Measurements from ENCODE around the gene ARMH2. TPM values are rescaled to one million over a fixed set of nuclear protein-coding genes. Genes with fewer than 3 reads are reported as not detected.
"Not testable (repeated sequence)": the region's sequence is repeated elsewhere in the genome, so short reads cannot be mapped to it uniquely, and the experiment has no call there.

The ARMH2 gene
- total RNA-seq, 1 donor from 2014 or later, result not detected

DNA sequence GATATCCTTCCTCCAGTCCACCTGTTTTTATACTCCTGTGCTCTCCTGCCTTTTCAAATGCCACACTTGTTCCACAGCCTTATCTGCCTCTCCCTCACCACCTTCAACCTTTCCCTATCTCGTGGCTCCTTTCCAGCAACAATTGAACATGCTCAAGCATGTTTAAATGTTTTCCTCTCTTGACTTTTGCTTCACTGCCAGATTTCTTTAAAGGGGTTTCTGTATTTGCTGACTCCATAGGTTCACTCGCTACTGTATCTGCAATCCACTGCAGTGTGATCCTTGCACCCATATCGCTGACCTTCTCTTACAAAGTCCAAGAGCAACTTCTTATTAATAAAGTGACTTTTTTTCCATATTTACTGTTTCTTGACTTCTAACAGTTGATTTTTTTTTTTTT lies 35.1 kb downstream of the ARMH2 start:
- no peak for DNase-seq

DNA sequence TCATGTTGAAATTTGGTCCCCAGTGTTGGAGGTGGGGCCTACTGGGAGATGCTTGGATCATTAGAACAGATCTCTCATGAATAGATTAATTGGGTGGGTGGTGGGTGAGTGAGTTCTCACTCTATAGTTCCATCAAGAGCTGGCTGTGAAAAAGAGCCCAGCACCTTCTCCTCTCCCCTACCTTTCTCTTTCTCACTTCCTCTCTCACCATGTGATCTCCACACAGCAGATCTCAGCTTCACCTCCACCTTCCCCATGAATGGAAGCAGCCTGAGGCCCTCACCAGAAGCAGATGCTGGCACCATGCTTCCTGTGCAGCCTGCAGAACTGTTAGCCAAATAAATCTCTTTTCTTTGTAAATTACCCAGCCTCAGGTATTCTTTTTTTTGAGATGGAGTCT lies 36.9 kb downstream of the ARMH2 start:
- DNase-seq, result no peak

DNA sequence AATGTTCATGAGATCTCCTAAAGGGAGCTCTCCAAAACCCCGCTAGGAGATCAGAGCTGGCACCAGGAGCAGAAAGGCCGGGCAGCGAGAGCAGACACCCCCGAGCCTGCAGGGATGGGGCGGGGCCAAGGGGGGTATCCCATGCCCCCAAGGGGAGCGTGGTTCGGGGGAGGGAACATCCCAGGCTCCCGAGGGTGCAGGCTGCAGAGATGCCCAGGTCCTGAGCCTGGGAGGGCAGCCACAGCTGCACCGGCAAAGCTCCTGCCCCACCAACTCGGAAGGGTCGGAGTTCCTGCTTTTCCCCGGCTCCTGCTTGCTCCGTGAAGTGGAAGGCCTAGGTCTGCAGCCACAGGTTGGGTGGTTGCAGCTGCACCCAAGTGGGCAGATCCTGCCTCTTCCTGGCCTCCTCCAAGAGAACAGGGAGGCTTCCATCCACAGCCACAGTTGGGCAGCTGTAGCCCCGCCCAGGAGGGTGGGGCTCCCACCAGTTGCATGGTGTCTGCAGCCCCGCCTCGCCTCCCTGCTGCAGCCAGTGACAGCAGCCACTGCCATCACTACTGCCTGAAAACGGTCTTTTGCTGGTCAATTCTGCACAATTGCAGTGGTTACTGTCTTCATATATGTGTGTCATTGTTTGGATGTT lies 37.4 kb downstream of the ARMH2 start:
- DNase-seq, result no peak

DNA sequence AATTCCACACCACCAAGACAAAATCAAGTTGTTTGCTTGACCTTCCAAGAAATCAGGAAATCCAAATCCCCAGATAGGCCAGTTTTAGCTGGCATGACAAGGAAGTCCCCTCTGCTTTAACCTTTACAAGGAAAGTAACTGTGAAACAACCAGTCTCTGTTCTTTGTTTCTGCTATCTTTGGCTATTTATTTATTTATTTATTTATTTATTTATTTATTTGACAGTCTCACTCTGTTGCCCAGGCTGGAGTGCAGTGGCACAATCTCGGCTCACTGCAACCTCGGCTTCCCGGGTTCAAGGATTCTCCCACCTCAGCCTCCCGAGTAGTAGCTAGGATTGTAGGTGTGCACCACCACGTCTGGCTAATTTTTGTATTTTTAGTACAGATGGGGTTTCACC lies 38.5 kb downstream of the ARMH2 start:
- DNase-seq, result no peak

DNA sequence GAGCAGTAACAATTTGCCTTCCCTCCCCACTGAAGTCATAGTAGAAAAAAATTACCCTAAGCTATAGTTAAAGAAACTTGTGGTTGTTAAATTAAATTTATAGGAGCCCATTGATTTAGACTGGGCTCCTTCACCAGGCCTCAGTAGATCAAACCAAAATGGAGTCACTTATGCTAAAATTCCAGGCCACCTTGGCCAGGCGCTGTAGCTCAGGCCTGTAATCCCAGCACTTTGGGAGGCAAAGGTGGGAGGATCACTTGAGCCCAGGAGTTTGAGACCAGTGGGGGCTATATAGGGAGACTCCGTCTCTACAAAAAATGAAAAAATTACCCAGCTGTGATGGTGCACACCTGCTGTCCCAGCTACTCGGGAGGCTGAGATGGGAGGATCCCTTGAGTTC lies 39.0 kb downstream of the ARMH2 start:
- DNase-seq, result no peak

DNA sequence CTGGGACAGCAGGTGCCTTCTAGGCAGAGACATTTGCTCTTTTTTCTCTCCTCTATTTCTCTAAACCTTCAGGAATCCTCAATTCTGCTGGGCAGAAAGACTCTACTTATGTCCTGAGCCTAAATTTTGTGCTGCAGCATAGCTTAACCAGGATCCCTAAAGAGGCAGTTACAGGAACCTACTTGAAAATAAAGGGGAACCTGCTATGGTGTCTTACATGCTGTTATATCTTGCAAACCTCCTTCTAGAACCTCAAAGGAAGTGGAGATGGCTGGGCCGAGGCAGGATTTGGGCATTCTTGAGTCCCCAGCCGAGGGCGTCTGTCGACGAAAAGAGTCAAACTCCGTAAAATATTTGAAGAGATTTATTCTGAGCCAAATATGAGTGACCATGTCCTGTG lies 41.1 kb downstream of the ARMH2 start:
- no peak for DNase-seq

DNA sequence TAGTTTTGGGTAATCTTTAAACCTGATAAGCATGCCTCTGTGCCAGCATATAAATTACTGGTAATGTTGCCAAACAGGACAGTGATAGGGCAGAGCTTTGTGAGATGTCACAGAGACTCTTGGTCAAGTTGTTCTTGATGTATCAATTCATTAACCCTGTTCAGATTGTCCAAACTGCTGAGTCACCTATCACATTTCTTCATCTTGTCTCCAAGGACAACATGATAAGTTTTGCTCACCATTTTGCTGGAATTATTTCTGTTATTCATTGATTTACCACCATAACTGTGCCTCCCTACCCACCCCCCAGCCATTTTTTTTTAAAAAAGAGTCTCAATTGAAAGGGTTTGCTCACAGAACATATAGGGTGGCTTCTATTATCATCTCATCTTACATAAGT lies 43.4 kb downstream of the ARMH2 start:
- DNase-seq, result no peak

DNA sequence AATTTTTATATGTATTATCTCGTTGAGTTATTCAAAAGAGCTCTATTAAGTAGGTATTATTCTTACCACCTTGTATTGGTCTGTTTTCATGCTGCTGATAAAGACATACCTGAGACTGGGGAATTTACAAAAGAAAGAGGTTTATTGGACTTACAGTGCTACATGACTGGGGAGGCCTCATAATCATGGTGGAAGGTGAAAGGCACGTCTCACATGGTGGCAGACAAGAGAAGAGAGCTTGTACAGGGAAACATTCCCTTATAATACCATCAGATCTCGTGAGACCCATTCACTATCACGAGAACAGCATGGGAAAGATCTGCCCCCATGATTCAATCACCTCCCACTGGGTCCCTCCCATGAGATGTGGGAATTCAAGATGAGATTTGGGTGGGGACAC lies 44.3 kb downstream of the ARMH2 start:
- DNase-seq, result not testable (repeated sequence)

DNA sequence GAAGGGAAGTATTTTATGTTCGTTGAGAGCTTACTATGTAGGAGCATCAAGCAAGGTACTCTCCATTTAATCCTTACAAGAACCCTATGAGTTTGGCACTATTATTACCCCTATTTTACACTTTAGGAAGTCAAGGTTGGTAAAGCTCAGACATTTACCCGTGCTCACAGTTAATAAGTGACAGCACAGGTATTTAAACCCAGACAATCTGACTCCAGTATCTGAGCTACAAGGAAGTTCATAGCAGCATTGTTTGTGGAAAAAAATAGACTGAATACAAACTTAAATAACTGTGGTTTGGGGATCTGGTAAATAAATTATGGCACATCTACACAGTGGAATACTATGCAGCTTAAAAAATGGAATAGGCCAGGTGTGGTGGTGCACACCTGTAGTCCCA lies 45.2 kb downstream of the ARMH2 start:
- no peak for DNase-seq

DNA sequence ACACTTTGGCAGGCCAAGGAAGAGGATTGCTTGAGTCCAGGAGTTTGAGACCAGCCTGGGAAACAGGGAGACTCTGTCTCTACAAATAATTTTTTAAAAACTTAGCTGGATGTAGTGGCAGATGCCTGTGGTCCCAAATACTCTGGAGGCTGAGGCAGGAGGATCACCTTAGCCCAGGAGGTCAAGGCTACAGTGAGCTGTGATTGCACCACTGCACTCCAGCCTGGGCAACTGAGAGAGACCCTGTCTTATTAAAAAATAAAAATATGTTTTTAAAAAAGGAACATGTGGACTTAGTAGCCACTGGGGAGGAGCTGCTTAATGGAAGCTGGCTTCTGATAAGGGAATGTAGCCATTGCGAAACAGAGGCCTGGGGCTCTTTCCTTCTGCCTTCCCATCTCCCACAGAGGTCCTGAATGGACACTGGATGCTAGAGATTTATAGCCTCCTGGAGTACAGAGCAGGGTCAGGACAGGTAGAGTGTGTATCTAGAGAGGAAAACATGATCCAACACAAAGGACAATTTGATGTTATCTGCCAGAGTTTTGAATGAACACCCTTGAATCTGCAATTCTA lies 45.7 kb downstream of the ARMH2 start:
- no peak for DNase-seq

DNA sequence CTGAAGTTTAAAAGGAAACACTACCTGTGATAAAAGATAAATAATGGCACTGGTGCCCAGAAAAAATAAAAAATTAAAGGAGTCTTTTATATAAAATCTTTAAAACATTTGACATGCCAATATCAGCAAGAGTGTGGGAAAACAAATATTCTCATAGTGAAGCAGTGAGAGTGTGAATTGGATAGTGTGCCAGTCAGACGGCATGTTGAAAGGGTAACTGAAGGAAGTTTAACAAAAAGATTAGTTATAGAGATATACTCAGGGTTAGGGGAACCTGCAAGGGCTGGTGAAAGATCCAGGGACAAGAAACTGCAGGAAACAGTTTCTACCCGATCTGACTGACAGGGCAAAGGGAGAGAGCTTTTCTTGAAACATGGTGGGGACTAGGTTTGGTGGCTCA lies 46.2 kb downstream of the ARMH2 start:
- DNase-seq, result no peak

DNA sequence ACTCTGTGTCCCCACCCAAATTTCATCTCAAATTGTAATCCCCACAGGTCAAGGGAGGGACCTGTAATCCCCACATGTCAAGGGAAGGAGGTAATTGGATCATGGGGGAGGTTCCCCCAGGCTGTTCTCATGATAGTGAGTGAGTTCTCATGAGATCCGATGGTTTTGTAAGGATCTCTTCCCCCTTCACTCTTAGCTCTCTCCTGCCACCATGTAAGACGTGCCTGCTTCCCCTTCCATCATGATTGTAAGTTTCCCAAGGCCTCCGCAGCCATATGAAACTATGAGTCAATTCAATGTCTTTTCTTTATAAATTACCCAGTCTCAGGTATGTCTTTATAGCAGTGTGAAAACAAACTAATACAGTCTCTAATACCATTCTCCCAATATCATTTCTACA lies 47.8 kb downstream of the ARMH2 start:
- DNase-seq, result not testable (repeated sequence)

DNA sequence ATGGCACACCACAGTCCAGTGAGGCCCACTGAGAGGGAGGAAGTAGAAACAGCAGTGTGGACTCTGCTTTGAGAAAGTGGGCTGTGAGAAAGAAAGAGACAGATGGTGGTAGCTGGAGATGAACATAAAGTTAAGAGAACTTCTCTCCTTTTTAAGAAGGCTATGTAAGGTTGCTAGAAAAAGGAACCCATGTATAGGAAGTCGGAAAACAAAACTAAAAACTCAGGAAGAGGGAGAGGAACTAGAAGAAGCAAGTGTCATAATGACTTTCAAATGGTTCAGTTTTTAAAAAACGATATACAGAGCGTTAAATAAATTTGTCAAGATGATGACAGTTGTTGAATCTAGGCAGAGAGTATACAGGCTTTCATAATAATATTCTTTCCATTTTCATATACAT lies 49.4 kb downstream of the ARMH2 start:
- DNase-seq, result no peak

Other genes with a start within 250 kb of the ARMH2 start
- 0.05 TPM in 1 of 2 replicates, not detected in the other for gene KIAA0319, start 152.7 kb downstream of the ARMH2 start, total RNA-seq
- 27.2 and 35.6 TPM in 2 replicates for gene TDP2, start 132.0 kb downstream of the ARMH2 start, total RNA-seq
- gene ACOT13, start 131.8 kb downstream of the ARMH2 start, total RNA-seq, result 3.7 and 9.2 TPM in 2 replicates
- 111 and 205 TPM in 2 replicates for gene C6orf62, start 79.8 kb downstream of the ARMH2 start, total RNA-seq
- 20.8 and 35.9 TPM in 2 replicates for gene GMNN, start 24.0 kb downstream of the ARMH2 start, total RNA-seq
- gene RIPOR2, start 137.0 kb upstream of the ARMH2 start, total RNA-seq, result under 0.01 TPM in 1 of 2 replicates, not detected in the other